Tibial artery (tissue), 4 donors: Measurements from ENCODE around the gene COLEC11.
"Not testable (repeated sequence)": the region's sequence is repeated elsewhere in the genome, so short reads cannot be mapped to it uniquely, and the experiment has no call there.

Source experiments
- DNase-seq, 2 donors: peaks; one replicate each; pipeline ENCODE4 v3.0.0-alpha.2; 2019
- H3K27ac ChIP-seq, 2 donors: fragments of 200-600 bp; sonication (generic) in 1 of 2; 1 replicate in 1 of 2; 2 replicates in 1 of 2; pipeline ENCODE4 v1.5.1; 2018 to 2019; ENCODE audit warnings: mild to moderate bottlenecking in 1 of 2
- H3K27me3 ChIP-seq, 2 donors: fragments of 200-600 bp; sonication (generic) in 1 of 2; one replicate each; pipeline versions ENCODE4 v1.5.1 to v1.6.0; 2016 to 2019
- H3K36me3 ChIP-seq, 3 donors: fragments of 200-600 bp; sonication (generic) in 2 of 3; one replicate each; pipeline ENCODE4 v1.5.1; 2016 to 2019; ENCODE audit warnings: mild to moderate bottlenecking in 2 of 3
- H3K4me1 ChIP-seq, 4 donors: fragments of 200-600 bp; sonication (generic) in 2 of 4; 1 replicate in 3 of 4; 2 replicates in 1 of 4; pipeline ENCODE4 v1.5.1; 2016 to 2019
- H3K4me3 ChIP-seq, 2 donors: fragments of 200-600 bp; sonication (generic) in 1 of 2; 1 replicate in 1 of 2; 2 replicates in 1 of 2; pipeline ENCODE4 v1.5.1; 2018 to 2019; ENCODE audit warnings: mild to moderate bottlenecking in 2 of 2
- H3K9me3 ChIP-seq, 3 donors: fragments of 200-600 bp; sonication (generic) in 1 of 3; one replicate each; pipeline ENCODE4 v1.5.1; 2016 to 2019
- intact Hi-C: fragments of 100-400 bp; cut with DNase I; formaldehyde crosslinking; loops from one replicate; pipeline ENCODE4 v1.15.0; 2023; ENCODE audit warnings: low total_unique reads
- TF ChIP-seq, protein P1 (sequence below), 2 experiments: fragments of 200-600 bp in 1 of 2; fragments of 450-650 bp in 1 of 2; IDR thresholded peaks; one replicate each; pipeline ENCODE4 v1.5.1; 2017 to 2019; ENCODE audit warnings: antibody characterized with exemption in 2 of 2, mild to moderate bottlenecking in 1 of 2, moderate library complexity in 1 of 2

COLEC11 gene

DNA sequence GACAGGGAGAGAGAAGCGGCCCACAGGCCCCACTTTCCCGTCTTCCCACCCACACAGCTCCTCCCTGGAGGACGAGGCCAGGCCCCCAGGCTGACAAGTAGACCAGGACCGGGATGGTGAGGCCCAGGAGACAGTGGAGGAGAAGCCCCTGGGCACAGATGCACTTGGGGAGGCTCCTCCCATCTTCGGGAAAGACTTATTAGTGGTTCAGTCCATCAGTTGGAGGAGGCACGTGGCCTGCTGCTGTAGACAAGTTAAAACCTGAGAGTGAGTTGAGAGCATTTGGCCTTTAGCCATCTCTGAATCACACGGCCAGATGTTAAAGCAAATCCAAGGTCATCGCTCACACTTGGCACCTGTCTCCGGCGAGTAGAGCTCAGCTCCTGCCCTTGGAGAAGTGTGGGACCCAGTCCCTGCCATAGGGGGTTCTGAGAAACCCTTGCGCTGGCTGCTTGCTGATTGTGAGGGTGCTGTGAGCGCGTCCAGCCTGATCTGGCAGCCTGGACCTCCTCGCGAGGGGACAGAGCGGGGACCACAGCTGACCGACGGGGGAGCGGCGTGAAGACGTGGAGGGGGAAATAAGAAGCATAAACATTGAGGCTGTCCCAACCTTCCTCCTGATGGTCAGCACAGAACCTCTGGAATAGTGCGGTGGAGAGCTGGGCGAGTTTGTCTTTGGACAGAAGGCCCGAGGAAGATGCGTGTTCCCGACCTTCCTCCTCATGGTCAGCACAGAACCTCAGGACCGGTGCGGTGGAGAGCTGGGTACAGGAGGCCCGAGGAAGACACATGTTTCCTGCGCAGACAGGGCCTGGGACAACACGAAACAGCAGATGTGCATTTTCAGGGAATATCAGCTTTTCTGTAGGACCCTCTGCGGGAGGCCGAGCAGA is 38.4 kb downstream of the COLEC11 start:
- TF ChIP-seq, protein P1, sequence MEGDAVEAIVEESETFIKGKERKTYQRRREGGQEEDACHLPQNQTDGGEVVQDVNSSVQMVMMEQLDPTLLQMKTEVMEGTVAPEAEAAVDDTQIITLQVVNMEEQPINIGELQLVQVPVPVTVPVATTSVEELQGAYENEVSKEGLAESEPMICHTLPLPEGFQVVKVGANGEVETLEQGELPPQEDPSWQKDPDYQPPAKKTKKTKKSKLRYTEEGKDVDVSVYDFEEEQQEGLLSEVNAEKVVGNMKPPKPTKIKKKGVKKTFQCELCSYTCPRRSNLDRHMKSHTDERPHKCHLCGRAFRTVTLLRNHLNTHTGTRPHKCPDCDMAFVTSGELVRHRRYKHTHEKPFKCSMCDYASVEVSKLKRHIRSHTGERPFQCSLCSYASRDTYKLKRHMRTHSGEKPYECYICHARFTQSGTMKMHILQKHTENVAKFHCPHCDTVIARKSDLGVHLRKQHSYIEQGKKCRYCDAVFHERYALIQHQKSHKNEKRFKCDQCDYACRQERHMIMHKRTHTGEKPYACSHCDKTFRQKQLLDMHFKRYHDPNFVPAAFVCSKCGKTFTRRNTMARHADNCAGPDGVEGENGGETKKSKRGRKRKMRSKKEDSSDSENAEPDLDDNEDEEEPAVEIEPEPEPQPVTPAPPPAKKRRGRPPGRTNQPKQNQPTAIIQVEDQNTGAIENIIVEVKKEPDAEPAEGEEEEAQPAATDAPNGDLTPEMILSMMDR (IDR thresholded peaks at IDR 0.05), result no peak
- Histone ChIP-seq H3K4me1 (no peaks in the 10 kb centered on the region), H3K9me3 (no peaks in the 10 kb centered on the region), H3K27ac (no peak overlapping the region), H3K27me3 (peaks cover 0 to 5% of the 10 kb centered on the region in 2 donors), H3K36me3 (no peaks in the 10 kb centered on the region), H3K4me3 (no peak overlapping the region)
- intact Hi-C loops, result no loop called here
- peak; percentile 13 to 56 for DNase-seq

DNA sequence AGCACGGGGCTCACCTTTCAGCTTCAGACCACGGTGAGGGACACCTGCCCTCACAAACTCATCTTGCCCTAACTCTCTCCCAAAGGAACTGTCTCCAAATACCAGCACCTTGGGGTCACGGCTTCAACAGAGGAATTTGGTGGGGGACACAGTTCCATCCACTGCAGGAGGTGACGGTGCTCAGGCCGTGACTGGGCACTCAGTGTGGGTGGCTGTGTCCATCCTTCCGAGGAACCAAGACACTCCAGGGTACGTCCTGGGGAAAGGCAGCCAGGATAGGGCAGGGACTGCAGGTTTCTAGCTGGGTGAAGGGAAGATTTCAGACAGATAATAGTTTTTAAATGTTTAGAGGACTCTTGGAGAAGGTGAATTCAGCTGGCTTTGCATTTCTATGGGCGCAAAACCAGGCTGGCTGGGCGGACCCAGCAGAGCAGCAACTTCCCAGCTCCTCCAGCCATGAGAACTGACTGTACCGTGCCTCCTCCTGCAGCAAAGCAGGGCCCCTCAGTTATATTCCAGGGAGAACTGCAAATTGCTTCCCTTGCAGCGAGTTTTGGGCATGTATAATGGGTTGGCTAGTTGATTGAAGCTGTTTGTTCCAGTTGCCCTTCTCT is 39.2 kb downstream of the COLEC11 start:
- Histone ChIP-seq H3K36me3 (no peaks in the 10 kb centered on the region), H3K4me3 (no peak overlapping the region), H3K4me1 (no peaks in the 10 kb centered on the region), H3K27ac (no peak overlapping the region), H3K9me3 (no peaks in the 10 kb centered on the region), H3K27me3 (peaks cover 0 to 7% of the 10 kb centered on the region in 2 donors)
- DNase-seq, result peak; percentile 6 to 24
- intact Hi-C loops, result no loop called here
- TF ChIP-seq, protein P1 (IDR thresholded peaks at IDR 0.05), result no peak

DNA sequence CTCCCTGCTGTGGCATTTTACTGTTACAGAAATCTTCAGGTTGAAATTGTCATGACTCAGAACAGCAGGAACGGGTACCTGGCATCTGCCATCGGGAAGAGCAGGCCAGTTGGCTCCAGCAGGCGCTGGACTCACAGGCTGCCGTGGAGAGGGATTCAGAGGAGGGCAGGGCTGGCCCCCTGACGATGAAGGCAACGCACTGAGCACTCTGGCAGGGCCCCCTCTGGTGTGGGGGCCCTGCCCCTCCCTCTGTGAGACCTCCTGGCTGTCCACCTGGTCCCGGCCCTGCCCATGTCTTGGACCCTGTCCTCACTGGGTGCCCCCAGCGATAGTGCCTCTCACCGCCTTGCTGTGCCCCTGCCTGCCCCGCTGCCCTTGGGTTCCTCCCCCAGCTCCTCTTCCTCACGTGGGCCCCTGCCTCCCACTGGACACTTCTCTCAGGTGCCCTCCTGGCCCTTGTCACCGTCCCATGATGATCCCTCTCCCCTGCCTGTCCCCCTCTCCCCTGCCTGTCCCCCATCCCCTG is 39.7 kb downstream of the COLEC11 start:
- peak; percentile 13 to 59 for DNase-seq
- intact Hi-C loops, result no loop called here
- Histone ChIP-seq H3K27ac (no peak overlapping the region), H3K27me3 (peaks cover 0 to 7% of the 10 kb centered on the region in 2 donors), H3K9me3 (no peaks in the 10 kb centered on the region), H3K36me3 (no peaks in the 10 kb centered on the region), H3K4me1 (no peaks in the 10 kb centered on the region), H3K4me3 (no peak overlapping the region)
- TF ChIP-seq, protein P1 (IDR thresholded peaks at IDR 0.05), result no peak

DNA sequence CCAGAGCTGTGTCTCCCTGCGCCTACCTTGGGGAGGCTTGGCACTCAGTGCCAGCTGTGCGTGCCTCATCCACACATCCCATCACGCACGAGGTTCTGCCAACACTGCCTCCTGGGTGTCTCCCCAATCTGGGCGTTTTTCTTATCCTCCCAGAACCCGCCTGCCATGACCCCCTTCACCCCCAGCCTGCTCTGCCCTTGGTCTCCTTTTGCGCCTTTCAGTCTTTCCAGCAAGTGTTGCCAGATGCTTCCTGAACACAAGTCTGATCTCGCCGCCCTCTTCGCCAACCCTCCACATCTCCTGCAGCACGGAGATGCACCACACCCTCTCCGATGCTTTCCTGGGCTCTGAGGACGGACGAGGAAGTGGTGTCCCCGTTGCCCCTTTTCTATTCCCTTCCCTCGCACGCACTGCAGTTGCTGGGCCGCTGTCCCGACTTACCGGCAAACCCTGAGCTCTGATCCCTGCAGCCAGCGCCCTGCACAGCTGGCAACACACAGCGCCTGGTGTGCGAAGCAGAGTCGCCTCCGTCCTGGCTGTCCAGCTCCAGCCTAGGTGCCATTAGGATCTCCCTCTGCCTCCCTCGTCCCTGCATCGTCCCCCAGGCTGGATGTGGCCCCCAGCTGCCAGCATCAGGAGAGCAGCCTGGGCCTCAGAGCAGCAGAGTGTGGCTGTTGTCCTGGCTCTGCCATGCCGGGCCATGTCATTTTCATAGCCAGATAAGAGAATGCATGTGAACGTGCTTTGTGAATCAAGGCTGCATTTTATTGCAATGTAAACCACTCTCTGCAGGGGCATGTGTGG is 40.5 kb downstream of the COLEC11 start:
- no peaks in the 10 kb centered on the region for H3K36me3 ChIP-seq
- H3K27me3 ChIP-seq, result peaks cover 0 to 7% of the 10 kb centered on the region in 2 donors
- TF ChIP-seq, protein P1 (IDR thresholded peaks at IDR 0.05), result no peak
- intact Hi-C loops, result no loop called here
- peak; percentile 7 to 48 for DNase-seq
- H3K4me3 ChIP-seq, result no peak overlapping the region
- no peak overlapping the region for H3K27ac ChIP-seq
- H3K4me1 ChIP-seq, result no peaks in the 10 kb centered on the region
- H3K9me3 ChIP-seq, result no peaks in the 10 kb centered on the region

DNA sequence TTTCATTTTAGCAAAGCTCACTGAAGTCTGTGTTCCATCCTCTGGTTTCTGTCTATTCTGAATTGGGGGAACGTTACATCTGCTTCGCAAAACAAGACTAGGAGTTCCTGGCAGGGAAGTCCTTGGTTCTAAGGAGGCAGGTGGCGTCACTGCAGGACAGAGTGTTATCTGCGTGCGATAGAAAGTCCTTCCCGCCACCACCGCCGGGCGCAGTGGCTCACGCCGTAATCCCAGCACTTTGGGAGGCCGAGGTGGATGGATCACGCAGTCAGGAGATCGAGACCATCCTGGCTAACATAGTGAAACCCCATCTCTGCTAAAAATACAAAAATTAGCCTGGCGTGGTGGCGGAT is 41.0 kb downstream of the COLEC11 start:
- H3K27me3 ChIP-seq, H3K9me3 ChIP-seq, H3K4me3 ChIP-seq, H3K4me1 ChIP-seq, intact Hi-C loops, H3K27ac ChIP-seq, H3K36me3 ChIP-seq: not testable (repeated sequence)
- peak in 1 of 2 donors; percentile 16 for DNase-seq
